HTR-8/SVneo (cell line): ENCODE data around the gene NCKIPSD.
A peak's percentile ranks its signal among the peaks of the same experiment; 100 is the strongest.
"Not testable (repeated sequence)": the region's sequence is repeated elsewhere in the genome, so short reads cannot be mapped to it uniquely, and the experiment has no call there.

ENCODE experiments used
- DNase-seq: peaks from one replicate; pipeline ENCODE4 v3.0.0; 2011; ENCODE audit warnings: low spot score, mixed read lengths; ENCODE audit not compliant: insufficient read length
- FAIRE-seq: peaks from 2 replicates; lab custom pipeline; 2011; peaks lifted over from hg19 to GRCh38; lab: Jason Lieb, UNC

NCKIPSD gene

DNA sequence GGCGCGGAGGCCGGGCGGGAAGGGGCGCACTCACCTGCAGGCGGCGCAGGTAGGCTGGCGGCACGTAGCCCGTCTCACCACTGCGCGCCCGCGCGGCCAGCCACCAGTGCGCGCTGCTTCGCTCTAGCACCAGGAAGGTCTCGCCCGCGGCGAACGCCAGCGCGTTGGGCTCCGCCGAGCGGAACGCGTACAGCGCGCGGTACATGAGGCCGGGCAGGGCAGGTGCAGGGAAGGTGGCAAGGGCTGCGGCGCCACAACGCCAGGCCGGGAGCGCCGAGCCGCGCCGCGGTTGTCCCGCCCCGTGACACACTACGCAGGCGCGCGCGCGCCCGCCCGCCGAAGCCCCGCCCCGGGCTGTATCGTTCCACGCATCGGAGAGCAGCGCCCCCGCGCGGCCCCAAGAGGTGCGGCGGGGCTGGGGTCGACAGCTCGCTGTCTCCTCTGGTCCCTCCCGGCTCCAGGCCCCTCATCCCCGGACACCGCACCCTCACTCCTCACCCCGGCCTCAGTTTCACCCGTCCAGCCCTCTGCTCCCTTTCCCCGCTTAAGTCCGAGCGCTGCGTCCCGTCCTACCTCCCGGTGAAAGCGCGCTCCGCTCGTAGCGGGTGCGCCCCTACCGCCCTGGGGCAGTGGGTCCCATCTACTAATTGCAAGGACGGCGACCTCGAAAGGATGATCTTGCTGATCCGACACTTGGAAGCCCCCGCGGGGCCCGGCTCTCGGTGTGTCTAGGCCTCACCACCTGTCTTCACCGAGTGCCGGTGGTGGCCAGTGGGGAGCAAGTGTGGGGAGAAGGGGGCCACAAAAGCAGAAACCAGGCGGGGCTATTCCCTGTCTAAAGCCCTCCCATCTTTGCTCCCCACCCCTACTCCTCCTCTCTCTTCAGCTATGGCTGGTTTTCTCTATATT lies at the start of gene NCKIPSD:
Gene NCKIPSD (minus strand): TSS at position 313 of the 909 bp plus-strand sequence. CDS start 108 bp downstream, at position 205.
- DNase-seq (peak; percentile 89), FAIRE-seq (peak; percentile 91)

DNA sequence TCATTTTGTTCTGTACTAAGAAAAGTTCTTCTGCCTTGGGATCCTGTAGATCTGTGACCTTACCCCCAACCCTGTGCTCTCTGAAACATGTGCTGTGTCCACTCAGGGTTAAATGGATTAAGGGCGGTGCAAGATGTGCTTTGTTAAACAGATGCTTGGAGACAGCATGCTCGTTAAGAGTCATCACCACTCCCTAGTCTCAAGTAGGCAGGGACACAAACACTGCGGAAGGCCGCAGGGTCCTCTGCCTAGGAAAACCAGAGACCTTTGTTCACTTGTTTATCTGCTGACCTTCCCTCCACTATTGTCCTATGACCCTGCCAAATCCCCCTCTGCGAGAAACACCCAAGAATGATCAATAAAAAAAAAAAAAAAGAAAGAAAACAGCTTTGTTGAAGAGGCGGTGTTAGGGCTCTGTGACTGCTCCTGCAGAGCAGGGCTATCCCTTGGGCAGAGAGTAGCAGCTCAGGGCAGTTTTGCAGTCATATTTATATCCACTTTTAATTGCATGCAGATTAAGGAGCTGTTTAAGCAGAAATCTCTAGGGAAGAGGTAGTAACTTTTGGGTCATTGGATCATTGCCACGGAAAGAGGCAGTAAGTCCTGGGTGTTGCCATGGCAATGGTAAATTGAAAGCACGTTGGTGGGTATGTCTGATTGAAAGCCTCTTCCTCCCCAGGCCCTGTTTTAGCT lies 49.5 kb upstream of the NCKIPSD start:
- not testable (repeated sequence) for FAIRE-seq, DNase-seq

DNA sequence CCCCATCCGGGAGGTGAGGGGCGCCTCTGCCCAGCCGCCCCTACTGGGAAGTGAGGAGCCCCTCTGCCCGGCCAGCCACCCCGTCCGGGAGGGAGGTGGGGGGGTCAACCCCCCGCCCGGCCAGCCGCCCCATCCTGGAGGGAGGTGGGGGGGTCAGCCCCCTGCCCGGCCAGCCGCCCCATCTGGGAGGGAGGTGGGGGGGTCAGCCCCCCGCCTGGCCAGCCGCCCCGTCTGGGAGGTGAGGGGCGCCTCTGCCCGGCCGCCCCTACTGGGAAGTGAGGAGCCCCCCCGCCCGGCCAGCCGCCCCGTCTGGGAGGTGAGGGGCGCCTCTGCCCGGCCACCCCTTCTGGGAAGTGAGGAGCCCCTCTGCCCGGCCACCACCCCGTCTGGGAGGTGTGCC lies 48.8 kb upstream of the NCKIPSD start:
- not testable (repeated sequence) for DNase-seq, FAIRE-seq

DNA sequence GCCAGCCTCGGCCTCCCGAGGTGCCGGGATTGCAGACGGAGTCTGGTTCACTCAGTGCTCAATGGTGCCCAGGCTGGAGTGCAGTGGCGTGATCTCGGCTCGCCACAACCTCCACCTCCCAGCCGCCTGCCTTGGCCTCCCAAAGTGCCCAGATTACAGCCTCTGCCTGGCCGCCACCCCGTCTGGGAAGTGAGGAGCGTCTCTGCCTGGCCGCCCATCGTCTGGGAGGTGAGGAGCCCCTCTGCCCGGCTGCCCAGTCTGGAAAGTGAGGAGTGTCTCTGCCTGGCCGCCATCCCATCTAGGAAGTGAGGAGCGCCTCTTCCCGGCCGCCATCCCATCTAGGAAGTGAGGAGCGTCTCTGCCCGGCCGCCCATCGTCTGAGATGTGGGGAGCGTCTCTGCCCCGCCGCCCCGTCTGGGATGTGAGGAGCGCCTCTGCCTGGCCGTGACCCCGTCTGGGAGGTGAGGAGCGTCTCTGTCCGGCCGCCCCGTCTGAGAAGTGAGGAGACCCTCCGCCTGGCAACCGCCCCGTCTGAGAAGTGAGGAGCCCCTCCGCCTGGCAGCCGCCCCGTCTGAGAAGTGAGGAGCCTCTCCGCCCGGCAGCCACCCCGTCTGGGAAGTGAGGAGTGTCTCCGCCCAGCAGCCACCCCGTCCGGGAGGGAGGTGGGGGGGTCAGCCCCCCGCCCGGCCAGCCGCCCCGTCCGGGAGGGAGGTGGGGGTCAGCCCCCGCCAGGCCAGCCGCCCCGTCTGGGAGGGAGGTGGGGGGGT lies 48.2 kb upstream of the NCKIPSD start:
- DNase-seq, FAIRE-seq: not testable (repeated sequence)

DNA sequence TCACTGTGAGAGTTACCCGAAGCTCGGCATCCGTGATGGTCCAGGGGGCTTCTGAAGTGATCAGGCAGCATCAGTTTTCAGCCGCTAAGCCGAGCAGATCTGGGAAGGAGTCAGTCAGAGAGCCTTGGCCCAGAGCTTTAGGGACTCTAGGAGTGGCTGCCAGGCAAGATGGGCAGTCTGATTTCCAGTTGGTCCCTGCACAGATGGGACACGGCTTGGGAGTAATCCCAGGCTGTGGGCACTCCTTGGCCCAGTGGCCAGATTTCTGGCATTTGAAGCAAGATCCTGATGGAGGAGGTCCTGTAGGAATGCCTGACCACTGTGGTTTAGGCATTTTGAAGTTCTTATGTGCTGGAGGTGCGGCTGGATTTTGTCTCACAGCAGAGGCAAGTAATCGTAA lies 41.8 kb upstream of the NCKIPSD start:
- FAIRE-seq (no peak), DNase-seq (no peak)

DNA sequence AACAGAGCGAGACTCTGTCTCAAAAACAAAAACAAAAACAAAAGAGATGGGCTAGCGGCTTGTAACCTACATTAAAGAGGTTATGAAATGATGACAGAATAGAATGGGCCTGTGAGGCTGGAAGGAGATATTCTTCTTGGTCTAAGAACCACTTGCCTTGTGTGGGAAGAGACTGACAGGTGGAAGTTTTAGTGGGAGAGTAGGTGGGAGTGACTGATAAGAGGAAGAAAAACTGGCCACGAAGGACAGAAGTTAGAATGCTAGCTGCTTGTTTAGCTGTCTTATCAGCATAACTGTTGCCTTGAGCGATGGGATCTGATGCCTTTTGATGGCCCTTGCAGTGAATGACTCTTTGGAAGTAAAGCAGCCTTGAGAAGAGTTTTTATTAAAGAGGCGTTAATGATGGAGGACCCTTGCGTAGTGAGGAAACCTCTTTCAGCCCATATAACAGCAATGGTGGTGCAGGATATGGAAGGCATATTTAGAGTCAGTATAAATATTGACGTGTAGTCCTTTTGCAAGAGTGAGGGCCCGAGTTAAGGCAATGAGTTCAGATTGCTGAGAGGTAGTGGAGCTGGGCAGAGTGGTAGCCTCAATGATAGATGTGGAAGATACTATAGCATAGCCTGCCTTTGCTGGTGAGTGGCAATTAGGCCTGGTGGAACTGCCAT lies 39.6 kb upstream of the NCKIPSD start:
- FAIRE-seq, DNase-seq: not testable (repeated sequence)

DNA sequence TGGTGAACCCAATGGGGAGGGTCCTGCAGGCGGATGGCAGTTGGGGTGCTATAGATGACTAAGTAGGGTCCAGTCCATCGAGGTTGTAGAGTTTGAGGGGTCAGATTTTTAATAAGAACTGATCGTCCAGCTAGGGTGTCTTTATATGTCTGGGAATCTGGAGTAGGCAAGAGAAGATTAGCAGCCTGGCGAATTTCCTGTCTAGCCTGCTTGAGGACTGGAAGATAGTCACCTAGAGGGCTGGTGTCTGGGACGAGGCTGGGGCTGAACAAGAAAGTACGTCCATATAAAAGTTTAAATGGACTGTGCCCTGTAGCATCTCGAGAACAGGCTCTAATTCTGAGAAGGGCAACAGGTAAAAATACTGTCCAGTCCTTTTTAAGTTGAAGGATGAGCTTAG lies 38.0 kb upstream of the NCKIPSD start:
- no peak for DNase-seq
- no peak for FAIRE-seq

DNA sequence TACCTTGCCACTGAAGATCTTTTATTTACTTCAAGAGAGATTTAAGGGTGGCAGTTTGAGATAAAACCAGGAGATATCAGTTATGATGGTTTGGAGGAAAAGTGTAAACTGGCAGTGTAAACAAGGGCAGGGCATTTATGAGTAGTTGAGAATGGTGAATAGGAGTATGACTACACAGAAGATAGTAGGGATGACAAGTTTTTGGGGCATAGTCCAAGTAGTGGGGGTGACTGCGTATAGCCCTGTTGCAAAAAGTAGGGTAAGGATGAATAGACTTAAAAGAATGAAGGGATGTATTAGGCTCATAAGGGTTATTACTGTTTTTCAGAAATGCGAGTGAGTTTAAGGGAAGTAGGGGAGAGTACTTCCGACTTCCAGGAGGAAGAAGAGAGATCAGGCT lies 37.6 kb upstream of the NCKIPSD start:
- not testable (repeated sequence) for DNase-seq, FAIRE-seq

DNA sequence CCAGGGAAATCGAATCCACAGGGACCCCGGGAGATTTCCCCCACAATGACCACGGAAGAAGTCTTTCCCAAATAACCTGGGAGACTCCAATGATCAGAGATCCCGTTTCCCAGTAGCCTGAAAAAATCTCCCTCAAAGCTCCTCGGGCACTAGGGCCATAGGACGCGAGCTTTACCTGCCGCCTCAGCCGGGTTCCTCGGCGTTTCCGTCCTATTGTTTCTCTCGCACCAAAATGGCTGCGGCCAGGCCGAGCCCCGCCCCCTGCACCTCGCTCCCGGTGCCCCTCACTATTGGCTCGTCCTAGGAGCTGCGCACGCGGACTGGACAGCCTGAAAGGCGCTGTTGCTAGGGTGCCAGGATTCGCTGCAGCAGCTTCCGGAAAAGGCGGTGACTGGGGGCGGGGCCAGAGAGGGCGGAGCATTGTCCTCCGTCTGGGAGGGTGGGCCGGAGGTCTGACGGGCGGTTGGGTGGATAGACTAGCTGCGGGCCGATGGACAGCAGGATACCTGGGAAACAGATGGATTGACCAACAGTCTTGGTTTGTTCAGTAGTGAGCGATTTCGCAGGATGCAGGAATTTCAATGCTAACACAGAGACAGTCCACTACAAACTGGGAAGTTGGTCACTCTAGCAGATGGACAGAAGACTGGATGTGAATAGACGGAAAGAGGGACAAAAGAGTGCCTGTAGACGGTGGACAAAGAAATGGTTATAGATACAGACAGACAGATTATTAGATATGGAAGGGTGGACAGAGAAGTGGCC lies 31.4 kb upstream of the NCKIPSD start, which contains the start of gene IP6K2:
Gene IP6K2 (minus strand): TSS at position 240 of the 765 bp plus-strand sequence. CDS start 21,930 bp downstream, outside the sequence.
- DNase-seq = peak; percentile 98

DNA sequence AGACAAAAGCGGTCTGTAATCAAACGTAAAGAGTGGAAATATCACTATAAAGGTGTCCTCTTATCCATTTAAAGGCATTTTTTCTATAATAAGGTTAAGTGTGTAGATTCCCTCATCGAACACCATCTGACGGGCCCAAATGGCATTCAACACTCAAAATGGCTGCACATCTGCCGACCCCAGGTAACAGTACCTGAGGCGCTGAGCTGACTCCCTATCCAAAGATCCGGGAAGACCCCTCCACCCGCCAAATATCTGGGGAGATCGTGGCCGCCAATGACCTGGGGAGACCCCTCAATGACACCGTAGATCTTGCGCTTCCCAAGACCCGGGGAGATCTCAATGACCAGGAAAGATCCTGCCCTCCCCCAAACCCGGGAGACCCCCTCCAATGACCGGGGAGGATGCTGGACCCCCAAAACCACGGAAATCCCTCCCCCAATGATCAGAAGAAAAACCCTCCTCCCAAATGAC lies 30.8 kb upstream of the NCKIPSD start:
- no peak for DNase-seq

More for the DNA sequence above, 31.4 kb upstream of the NCKIPSD start, which contains the start of gene IP6K2:
- FAIRE-seq = peak; percentile 98

DNA sequence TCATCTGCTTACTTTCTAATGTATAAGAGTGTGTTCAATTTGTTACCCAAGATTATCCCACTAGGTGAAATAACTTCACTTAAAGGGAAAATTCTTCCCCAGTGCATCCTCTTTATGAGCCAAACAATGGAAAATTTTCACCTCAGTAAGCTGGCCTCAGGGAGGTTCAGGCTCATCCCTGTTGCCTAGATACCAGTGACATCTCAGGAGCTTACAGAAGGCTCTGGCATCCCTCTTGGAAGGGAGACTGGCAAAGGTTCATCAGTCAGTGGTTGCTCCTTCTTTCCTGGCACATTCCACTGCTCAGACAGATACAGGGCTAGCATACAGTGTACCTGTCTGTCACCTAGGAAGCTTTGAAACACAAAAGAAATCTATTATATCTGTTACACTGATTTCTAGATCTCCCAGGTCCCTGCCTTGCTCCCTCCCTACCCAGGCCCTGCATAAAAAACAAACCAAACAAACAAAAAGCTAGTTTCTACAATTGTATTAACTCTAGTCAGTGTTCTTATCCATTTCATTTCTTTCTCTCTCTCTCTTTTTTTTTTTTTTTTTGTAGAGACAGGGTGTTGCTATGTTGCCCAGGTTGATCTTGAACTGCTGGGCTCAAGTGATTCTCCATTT lies 29.6 kb upstream of the NCKIPSD start:
- DNase-seq = no peak
- no peak for FAIRE-seq

More for the DNA sequence above, 30.8 kb upstream of the NCKIPSD start:
- FAIRE-seq = no peak

DNA sequence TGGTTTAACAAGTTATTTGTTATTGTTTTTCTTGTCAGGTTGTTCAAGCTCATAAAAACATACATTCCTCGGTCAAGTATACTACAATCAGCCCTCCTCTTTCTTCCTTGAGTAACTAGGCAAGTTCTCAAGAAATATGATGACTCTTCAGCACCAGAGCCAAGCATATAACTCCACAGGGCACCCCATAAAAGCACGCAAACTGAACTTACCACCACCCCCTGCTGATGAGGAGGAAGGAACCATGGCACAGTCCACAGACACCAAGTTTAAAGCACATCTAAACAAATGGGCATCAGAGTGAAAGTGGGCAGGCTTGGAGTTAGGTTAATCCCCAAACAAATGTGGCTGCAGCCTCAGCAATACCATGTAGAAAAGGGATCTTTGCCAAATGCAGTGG lies 26.0 kb upstream of the NCKIPSD start:
- DNase-seq (no peak), FAIRE-seq (no peak)

DNA sequence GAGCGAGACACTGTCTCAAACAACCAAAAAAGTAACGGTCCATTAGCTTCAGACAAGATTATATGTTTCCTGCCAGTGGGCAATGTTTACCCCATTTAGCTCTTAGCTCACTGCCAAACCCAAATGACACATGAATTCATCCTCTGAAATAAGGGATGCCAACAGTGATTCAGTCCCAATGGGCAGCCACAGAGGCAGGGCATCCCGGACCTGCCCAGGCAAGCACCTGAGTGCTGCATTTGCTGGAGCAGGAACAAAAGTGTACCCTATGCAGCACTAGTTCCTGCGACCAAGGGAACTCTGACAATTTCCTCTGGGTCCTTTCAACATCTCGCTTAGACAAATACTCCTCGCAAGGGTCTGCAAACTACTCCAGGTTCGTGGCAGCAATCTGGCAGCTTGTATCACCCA lies 23.3 kb upstream of the NCKIPSD start:
- no peak for FAIRE-seq
- no peak for DNase-seq

DNA sequence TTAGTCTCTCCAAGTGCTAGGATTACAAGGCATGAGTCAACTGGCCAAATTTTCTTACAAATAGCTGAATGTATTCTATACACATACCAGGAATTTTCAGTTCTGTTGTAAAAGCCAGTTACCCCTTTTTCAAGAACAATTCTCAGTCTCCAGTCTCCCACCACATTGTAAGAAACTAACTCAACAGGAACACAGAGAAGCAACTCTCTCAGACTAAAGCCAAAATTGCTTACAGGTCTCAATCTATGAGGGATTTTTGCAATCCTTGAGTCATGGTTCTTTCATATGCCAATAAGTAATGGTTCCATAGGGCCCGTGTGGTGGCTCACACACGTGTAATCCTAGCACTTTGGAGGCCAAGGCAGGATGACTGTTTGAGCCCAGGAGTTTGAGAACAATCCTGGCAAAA lies 22.8 kb upstream of the NCKIPSD start:
- DNase-seq (no peak), FAIRE-seq (no peak)

DNA sequence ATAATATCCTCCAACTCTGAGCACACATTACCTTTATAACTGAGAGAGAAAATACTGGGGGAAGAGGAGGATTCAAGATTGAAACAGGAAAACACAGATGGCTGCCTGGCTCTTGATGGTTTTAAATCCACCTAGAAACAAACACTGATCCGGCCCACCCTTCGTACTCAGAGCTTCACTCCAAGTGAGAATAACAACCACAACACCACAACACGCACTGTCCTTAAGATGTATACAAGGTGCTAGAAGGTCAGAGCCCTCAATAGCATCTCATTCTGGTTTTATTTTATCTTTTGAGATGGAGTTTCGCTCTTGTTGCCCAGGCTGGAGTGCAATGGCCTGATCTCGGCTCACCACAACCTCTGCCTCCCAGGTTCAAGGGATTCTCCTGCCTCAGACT lies 21.4 kb upstream of the NCKIPSD start:
- FAIRE-seq (no peak), DNase-seq (no peak)

DNA sequence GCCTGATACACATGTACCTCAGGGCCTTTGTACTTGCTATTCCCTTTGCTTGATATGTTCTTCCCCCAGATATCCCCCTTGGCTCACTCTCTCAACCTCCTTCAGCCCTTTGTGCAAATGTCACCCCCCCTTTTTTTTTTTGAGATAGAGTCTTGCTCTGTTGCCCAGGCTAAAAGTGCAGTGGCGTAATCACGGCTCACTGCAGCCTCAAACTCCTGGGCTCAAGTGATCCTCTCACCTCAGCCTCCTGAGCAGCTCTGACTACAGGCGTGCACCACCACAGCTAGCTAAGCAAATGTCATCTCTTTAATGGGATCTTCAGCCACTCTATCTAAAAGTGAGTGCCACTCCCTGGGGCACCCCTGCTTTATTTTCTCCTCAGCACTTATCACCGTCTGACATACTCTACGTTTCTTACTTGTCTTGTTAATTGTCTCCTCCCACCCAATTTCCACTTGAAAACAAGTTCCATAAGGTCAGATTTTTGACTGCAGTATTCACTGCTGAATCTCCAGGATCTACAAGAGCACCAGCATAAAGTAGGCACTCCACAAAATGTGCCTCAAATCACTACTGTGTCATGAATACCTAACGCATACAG lies 16.7 kb upstream of the NCKIPSD start:
- DNase-seq = no peak
- FAIRE-seq = no peak

DNA sequence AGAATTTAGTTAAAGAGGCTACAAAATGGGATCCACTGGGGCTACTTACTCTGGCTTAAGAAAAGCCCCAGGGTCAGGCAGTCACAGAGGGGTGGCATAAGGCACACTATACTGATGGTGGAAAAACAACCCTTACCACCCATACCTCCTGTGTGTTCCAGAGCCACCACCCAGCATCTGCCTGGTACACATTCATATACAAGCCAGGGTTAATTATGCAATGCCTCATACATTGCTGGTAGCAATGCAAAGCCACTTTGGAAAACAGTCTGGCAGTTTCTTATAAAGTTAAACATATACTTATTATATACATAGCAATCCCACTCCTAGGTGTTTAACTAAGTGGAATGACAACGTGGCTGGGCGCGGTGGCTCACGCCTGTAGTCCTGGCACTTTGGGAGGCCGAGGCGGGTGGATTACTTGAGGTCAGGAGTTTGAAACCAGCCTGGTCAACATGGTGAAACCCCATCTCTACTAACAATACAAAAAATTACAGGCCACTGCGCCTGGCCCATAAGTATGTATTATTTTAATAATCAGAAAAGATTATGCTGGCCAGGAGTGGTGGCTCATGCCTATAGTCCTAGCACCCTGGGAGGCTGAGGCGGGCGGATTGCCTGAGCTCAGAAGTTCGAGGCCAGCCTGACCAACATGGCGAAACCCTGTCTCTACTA lies 15.2 kb upstream of the NCKIPSD start:
- DNase-seq (no peak), FAIRE-seq (no peak)
